K562 (cell line): Measurements from ENCODE around the gene BCAS4. TPM values are rescaled to one million over a fixed set of nuclear protein-coding genes. Genes with fewer than 3 reads are reported as not detected.
A peak's percentile ranks its signal among the peaks of the same experiment; 100 is the strongest.

ENCODE experiments used
- ATAC-seq: fragments of 200-7000 bp; cut with Tn5 transposase; 3 replicates; pipeline ENCODE4 v1.9.1; 2020; ENCODE audit warnings: moderate library complexity
- BruUV-seq: library from RNA; stranded (reverse); fragments of 400-500 nt; replicated peaks from 2 replicates; lab custom pipeline; 2021; lab: Mats Ljungman, UMichigan
- CTCF ChIA-PET: fragments of 300-600 bp; formaldehyde crosslinking; extraction: SDS; loops from one replicate; lab custom pipeline; 2021; ENCODE audit warnings: low intra/inter-chr PET ratio; lab: Yijun Ruan, JAX
- POLR2A ChIA-PET: fragments of 300-600, 350-650 bp; sonication (Branson Sonifier 250); formaldehyde crosslinking; extraction: SDS; loops from one replicate; lab custom pipeline; 2021; ENCODE audit warnings: antibody characterized with exemption, inconsistent platforms; lab: Yijun Ruan, JAX
- DNase-seq, 4 experiments: peaks; one replicate each; pipeline versions ENCODE4 v3.0.0 to v3.0.0-alpha.2; 2011 to 2018; ENCODE audit warnings: low spot score in 3 of 4, mixed read lengths in 3 of 4; ENCODE audit errors: extremely low read depth in 1 of 4
- FAIRE-seq: peaks from 2 replicates; lab custom pipeline; 2011; peaks lifted over from hg19 to GRCh38; lab: Jason Lieb, UNC
- H2AFZ ChIP-seq: 2 replicates; pipeline ENCODE4 v1.6.0; 2011; ENCODE audit warnings: low read depth, low read length, control low read depth, inconsistent platforms
- H3K27ac ChIP-seq: fragments of 200-600 bp; 3 replicates; pipeline ENCODE4 v1.8.0; 2011; ENCODE audit warnings: low read depth, mild to moderate bottlenecking, control low read depth, inconsistent platforms, low read length, moderate library complexity, mixed read lengths; ENCODE audit errors: extremely low read depth
- H3K27me3 ChIP-seq, 2 experiments: fragments of 300-600 bp in 1 of 2; 2 replicates in 1 of 2; 3 replicates in 1 of 2; pipeline versions ENCODE4 v1.6.0 to v1.8.0; 2011; ENCODE audit warnings: inconsistent platforms in 2 of 2, low read length in 2 of 2, mild to moderate bottlenecking in 1 of 2, mixed read lengths in 1 of 2, moderate library complexity in 1 of 2; ENCODE audit not compliant: control insufficient read depth in 2 of 2, insufficient read depth in 2 of 2
- H3K36me3 ChIP-seq: fragments of 300-600 bp; 3 replicates; pipeline ENCODE4 v1.8.0; 2011; ENCODE audit warnings: mild to moderate bottlenecking, low read length, inconsistent platforms; ENCODE audit not compliant: control insufficient read depth, insufficient read depth
- H3K4me1 ChIP-seq, 2 experiments: fragments of 200-600 bp in 1 of 2; replicated peaks in 1 of 2; 2 replicates in 1 of 2; 3 replicates in 1 of 2; pipeline versions ENCODE4 v1.5.1 to v1.8.0; 2011; ENCODE audit warnings: inconsistent platforms in 2 of 2, low read length in 2 of 2, mild to moderate bottlenecking in 1 of 2, mixed read lengths in 1 of 2, moderate library complexity in 1 of 2; ENCODE audit not compliant: control insufficient read depth in 2 of 2, insufficient read depth in 2 of 2
- H3K4me2 ChIP-seq: 2 replicates; pipeline ENCODE4 v1.6.1; 2011; ENCODE audit warnings: low read length, control low read depth, inconsistent platforms, mixed read lengths; ENCODE audit not compliant: insufficient read depth
- H3K4me3 ChIP-seq: fragments of 200-600 bp; sonication (generic), shearing (Covaris generic); 2 replicates; pipeline ENCODE4 v1.5.1; 2016; ENCODE audit warnings: control low read depth, inconsistent platforms
- H3K79me2 ChIP-seq: fragments of 200-600 bp; 3 replicates; pipeline ENCODE4 v1.8.0; 2011; ENCODE audit warnings: low read length, inconsistent platforms; ENCODE audit not compliant: control insufficient read depth, insufficient read depth
- H3K9ac ChIP-seq, 2 experiments: 2 replicates each; pipeline versions ENCODE4 v1.6.0 to v1.6.1; 2011; ENCODE audit warnings: low read depth in 2 of 2, low read length in 2 of 2, control low read depth in 1 of 2, inconsistent platforms in 1 of 2, mild to moderate bottlenecking in 1 of 2, mixed read lengths in 1 of 2; ENCODE audit not compliant: insufficient read depth in 1 of 2
- H3K9me1 ChIP-seq: one replicate; pipeline ENCODE4 v1.6.0; 2011; ENCODE audit warnings: inconsistent platforms, mild to moderate bottlenecking, low read length, moderate library complexity; ENCODE audit not compliant: control insufficient read depth, insufficient read depth
- H3K9me3 ChIP-seq: replicated peaks from 2 replicates; pipeline ENCODE4 v1.5.1; 2011; ENCODE audit warnings: low read depth, low read length, inconsistent platforms; ENCODE audit not compliant: control insufficient read depth, insufficient read depth
- H4K20me1 ChIP-seq: replicated peaks from 2 replicates; pipeline ENCODE4 v1.6.1; 2011; ENCODE audit warnings: low read length, inconsistent platforms, mixed read lengths; ENCODE audit not compliant: control insufficient read depth, insufficient read depth
- EWSR1 ChIP-seq: fragments of 450-650 bp; IDR thresholded peaks from 2 replicates; pipeline ENCODE4 v1.6.1; 2018; ENCODE audit warnings: borderline replicate concordance, mild to moderate bottlenecking, low read depth, moderate library complexity; ENCODE audit not compliant: partially characterized antibody
- TRIM25 ChIP-seq: fragments of 450-650 bp; IDR thresholded peaks from 2 replicates; pipeline ENCODE4 v1.7.0; 2016; ENCODE audit warnings: borderline replicate concordance
- ZBTB11 ChIP-seq, 3 experiments: fragments of 200-800 bp in 1 of 3; fragments of 250-450 bp in 1 of 3; fragments of 450-650 bp in 1 of 3; sonication (Bioruptor Pico) in 1 of 3; sonication (Bioruptor generic) in 1 of 3; formaldehyde crosslinking in 1 of 3; IDR thresholded peaks; 2 replicates each; pipeline versions ENCODE4 v1.6.1 to v1.8.0; 2016 to 2022; ENCODE audit warnings: mild to moderate bottlenecking in 2 of 3, missing genetic modification characterization in 2 of 3, missing compliant biosample characterization in 1 of 3, moderate library complexity in 1 of 3
- WGBS: fragments of 100-300 bp; shearing (Covaris generic); methylation state at CpG from one replicate; pipeline ENCODE4 v1.1.6; 2016; ENCODE audit warnings: low coverage, mixed read lengths; ENCODE audit not compliant: insufficient coverage; ENCODE audit errors: missing lambda C conversion rate; 5-methylcytosine and 5-hydroxymethylcytosine counted together
- in situ Hi-C: fragments of 300-500 bp; cut with MboI; formaldehyde crosslinking; loops from 4 replicates; pipeline ENCODE4 v1.15.0; 2018; ENCODE audit warnings: inconsistent platforms, mixed read lengths
- intact Hi-C: fragments of 100-400 bp; cut with micrococcal nuclease; formaldehyde crosslinking; loops from 2 replicates; pipeline ENCODE4 v1.14.2; 2022
- polyA plus RNA-seq, 8 experiments: library from polyadenylated mRNA; depleted of rRNA in 4 of 8; stranded (reverse) in 5 of 8; unstranded in 3 of 8; fragments of >200 nt; fragmentation: Nextera tagmentation in 2 of 8; fragmentation: Illumina TruSeq in 1 of 8; extraction: Ambion mirVana in 2 of 8; extraction: Trizol in 1 of 8; gene quantifications; 2 replicates each; pipeline versions ENCODE4 v1.2.1 to v1.2.3, GENCODE V29; 2011 to 2014; ENCODE audit warnings: inconsistent platforms in 1 of 8, missing spikeins in 1 of 8
- total RNA-seq, 7 experiments: library from RNA; depleted of rRNA in 6 of 7; stranded (reverse); fragments of >200 nt in 6 of 7; fragmentation: Illumina TruSeq in 2 of 7; extraction: Trizol in 2 of 7; gene quantifications; 2 replicates each; pipeline versions ENCODE4 v1.2.1 to v1.2.3, GENCODE V29; 2011 to 2021; ENCODE audit warnings: low replicate concordance in 1 of 7
- TF ChIP-seq, protein P1 (sequence below), 2 experiments: fragments of 450-650 bp in 1 of 2; IDR thresholded peaks; 2 replicates each; pipeline ENCODE4 v1.6.1; 2011 to 2017; ENCODE audit warnings: low read depth in 2 of 2, antibody characterized with exemption in 1 of 2, borderline replicate concordance in 1 of 2, low read length in 1 of 2, mild to moderate bottlenecking in 1 of 2, mixed read lengths in 1 of 2; ENCODE audit not compliant: control insufficient read depth in 1 of 2

BCAS4 gene
- total and polyA plus RNA-seq, 9 of the 15 experiments (the other 6 are each of a cell fraction or from before 2014, with no cell fraction given), result 0.15 to 2.3 (median 0.47) TPM

DNA sequence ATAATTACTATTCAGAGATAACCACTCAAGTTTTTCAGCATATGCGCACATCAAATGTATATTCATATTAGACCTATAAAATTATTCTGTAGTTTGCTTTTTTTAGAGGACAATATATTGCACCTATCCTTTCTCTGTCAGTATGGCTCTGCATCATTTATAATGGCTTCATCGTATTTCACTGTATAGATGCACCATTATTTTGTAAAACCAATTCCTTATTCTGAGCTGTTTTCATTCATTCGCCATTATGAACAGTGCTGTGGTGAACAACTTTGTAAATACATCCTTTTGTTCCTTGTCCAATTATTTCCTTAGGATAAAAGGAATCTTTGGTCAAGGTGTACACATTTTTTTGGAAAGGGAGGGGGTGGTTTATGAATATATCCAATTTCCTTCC, 29.2 kb upstream of the BCAS4 start:
- in situ Hi-C loops (no loop called here), intact Hi-C loops (no loop called here)
- Histone ChIP-seq H3K27me3 (no peaks in the 10 kb centered on the region), H3K9me1 (no peaks in the 10 kb centered on the region), H3K4me3 (no peak overlapping the region), H3K4me1 (peaks cover 30 to 41% of the 10 kb centered on the region in 2 experiments), H3K79me2 (no peaks in the 10 kb centered on the region), H4K20me1 (no peaks in the 10 kb centered on the region), H3K4me2 (no peak overlapping the region), H2AFZ (no peak overlapping the region), H3K36me3 (no peaks in the 10 kb centered on the region), H3K9ac (no peak overlapping the region), H3K9me3 (no peaks in the 10 kb centered on the region), H3K27ac (no peak overlapping the region)
- DNase-seq (no peak), ATAC-seq (no peak), FAIRE-seq (no peak)
- WGBS, result 61% methylated on average over 3 of the region's 3 CpGs
- BruUV-seq, result no TSS peak
- TF ChIP-seq ZBTB11 (CRISPR knock-in tag; IDR thresholded peaks at IDR 0.05) (peak in 1 of 3 experiments; percentile 74; a peak in 2 of 6 replicates), EWSR1 (peak; percentile 91), TRIM25 (no peak)
- TF ChIP-seq, protein P1, sequence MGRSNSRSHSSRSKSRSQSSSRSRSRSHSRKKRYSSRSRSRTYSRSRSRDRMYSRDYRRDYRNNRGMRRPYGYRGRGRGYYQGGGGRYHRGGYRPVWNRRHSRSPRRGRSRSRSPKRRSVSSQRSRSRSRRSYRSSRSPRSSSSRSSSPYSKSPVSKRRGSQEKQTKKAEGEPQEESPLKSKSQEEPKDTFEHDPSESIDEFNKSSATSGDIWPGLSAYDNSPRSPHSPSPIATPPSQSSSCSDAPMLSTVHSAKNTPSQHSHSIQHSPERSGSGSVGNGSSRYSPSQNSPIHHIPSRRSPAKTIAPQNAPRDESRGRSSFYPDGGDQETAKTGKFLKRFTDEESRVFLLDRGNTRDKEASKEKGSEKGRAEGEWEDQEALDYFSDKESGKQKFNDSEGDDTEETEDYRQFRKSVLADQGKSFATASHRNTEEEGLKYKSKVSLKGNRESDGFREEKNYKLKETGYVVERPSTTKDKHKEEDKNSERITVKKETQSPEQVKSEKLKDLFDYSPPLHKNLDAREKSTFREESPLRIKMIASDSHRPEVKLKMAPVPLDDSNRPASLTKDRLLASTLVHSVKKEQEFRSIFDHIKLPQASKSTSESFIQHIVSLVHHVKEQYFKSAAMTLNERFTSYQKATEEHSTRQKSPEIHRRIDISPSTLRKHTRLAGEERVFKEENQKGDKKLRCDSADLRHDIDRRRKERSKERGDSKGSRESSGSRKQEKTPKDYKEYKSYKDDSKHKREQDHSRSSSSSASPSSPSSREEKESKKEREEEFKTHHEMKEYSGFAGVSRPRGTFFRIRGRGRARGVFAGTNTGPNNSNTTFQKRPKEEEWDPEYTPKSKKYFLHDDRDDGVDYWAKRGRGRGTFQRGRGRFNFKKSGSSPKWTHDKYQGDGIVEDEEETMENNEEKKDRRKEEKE (IDR thresholded peaks at IDR 0.05; ENCODE audit: borderline replicate concordance in 1 of 2, control insufficient read depth in 1 of 2, low read depth in 2 of 2, low read length in 1 of 2), result 0 out of 4 replicates have a peak, but pooled peaks of 1 of the 2 experiments have one; percentile 54
- CTCF ChIA-PET, result no interaction called here
- POLR2A ChIA-PET, result interaction anchor here (0.6 to 0.8 kb wide), 3 partner anchors 8 to 21 kb away, joined by 3 to 5 read pairs (median 3); no protein-coding TSS in a partner anchor
